H1 (cell line): ENCODE measurements around the gene RASGRF1. TPM values are rescaled to one million over a fixed set of nuclear protein-coding genes. Genes with fewer than 3 reads are reported as not detected.

Source experiments
- CTCF ChIA-PET: fragments of 300-600 bp; sonication (Branson Sonifier 250); formaldehyde crosslinking; loops from one replicate; lab custom pipeline; 2021; ENCODE audit not compliant: partially characterized antibody; lab: Charles Lee
- POLR2A ChIA-PET: fragments of 300-600 bp; sonication (Branson Sonifier 250); formaldehyde crosslinking; loops from one replicate; lab custom pipeline; 2021; ENCODE audit warnings: inconsistent platforms; ENCODE audit not compliant: partially characterized antibody; lab: Charles Lee
- DNase-seq, 2 experiments: peaks; one replicate each; pipeline versions ENCODE4 v3.0.0 to v3.0.0-alpha.2; 2010 to 2022; ENCODE audit warnings: low spot score in 2 of 2, low read depth in 1 of 2, mixed read lengths in 1 of 2
- FAIRE-seq: peaks from 2 replicates; lab custom pipeline; 2011; peaks lifted over from hg19 to GRCh38; lab: Jason Lieb, UNC
- H2AFZ ChIP-seq: 2 replicates; pipeline ENCODE4 v1.8.1; 2012; ENCODE audit warnings: low read length, inconsistent platforms
- H2AK5ac ChIP-seq: 2 replicates; pipeline ENCODE4 v1.6.1; 2013; ENCODE audit warnings: low read depth, low read length
- H2BK120ac ChIP-seq: replicated peaks from 2 replicates; pipeline ENCODE3; 2013; ENCODE audit warnings: low read depth, low read length, inconsistent platforms
- H2BK12ac ChIP-seq: 2 replicates; pipeline ENCODE4 v1.6.1; 2013; ENCODE audit warnings: low read depth, low read length
- H2BK15ac ChIP-seq: 2 replicates; pipeline ENCODE4 v1.6.1; 2013; ENCODE audit warnings: low read length
- H2BK20ac ChIP-seq: 2 replicates; pipeline ENCODE4 v1.6.1; 2013; ENCODE audit warnings: low read length
- H2BK5ac ChIP-seq: 2 replicates; pipeline ENCODE4 v1.6.1; 2013; ENCODE audit warnings: low read depth, low read length
- H3K14ac ChIP-seq: 2 replicates; pipeline ENCODE4 v1.6.1; 2013; ENCODE audit warnings: inconsistent platforms; ENCODE audit not compliant: insufficient read length
- H3K18ac ChIP-seq: 2 replicates; pipeline ENCODE4 v1.6.1; 2013; ENCODE audit warnings: low read length; ENCODE audit errors: extremely low read depth
- H3K23ac ChIP-seq: 2 replicates; pipeline ENCODE4 v1.6.1; 2013; ENCODE audit warnings: inconsistent platforms; ENCODE audit not compliant: insufficient read length
- H3K23me2 ChIP-seq: 2 replicates; pipeline ENCODE4 v1.6.1; 2013; ENCODE audit warnings: low read depth, low read length
- H3K27ac ChIP-seq: 2 replicates; pipeline ENCODE4 v1.6.1; 2011; ENCODE audit warnings: low read depth, low read length, inconsistent platforms
- H3K27me3 ChIP-seq, 4 experiments: replicated peaks in 1 of 4; 1 replicate in 1 of 4; 2 replicates in 3 of 4; pipeline versions ENCODE4 v1.6.1 to v1.8.1; 2011 to 2013; ENCODE audit warnings: low read length in 3 of 4, mild to moderate bottlenecking in 3 of 4, inconsistent platforms in 2 of 4, mixed read lengths in 2 of 4, moderate library complexity in 1 of 4; ENCODE audit not compliant: control insufficient read depth in 3 of 4, insufficient read depth in 3 of 4; ENCODE audit errors: extremely low read depth in 1 of 4
- H3K36me3 ChIP-seq, 4 experiments: 2 replicates each; pipeline versions ENCODE4 v1.6.1 to v1.8.1; 2011 to 2013; ENCODE audit warnings: mild to moderate bottlenecking in 4 of 4, low read length in 3 of 4, moderate library complexity in 2 of 4, control low read depth in 1 of 4, inconsistent platforms in 1 of 4; ENCODE audit not compliant: insufficient read depth in 4 of 4, control insufficient read depth in 2 of 4
- H3K4ac ChIP-seq: replicated peaks from 2 replicates; pipeline ENCODE3; 2013; ENCODE audit warnings: low read length, low read depth, mixed read lengths, inconsistent platforms; ENCODE audit not compliant: insufficient read length
- H3K4me1 ChIP-seq, 4 experiments: replicated peaks in 1 of 4; 1 replicate in 1 of 4; 2 replicates in 3 of 4; pipeline versions ENCODE4 v1.6.1 to v1.8.1; 2011 to 2013; ENCODE audit warnings: low read length in 3 of 4, inconsistent platforms in 2 of 4, mixed read lengths in 1 of 4; ENCODE audit not compliant: insufficient read depth in 4 of 4, control insufficient read depth in 3 of 4
- H3K4me2 ChIP-seq, 2 experiments: 2 replicates each; pipeline versions ENCODE4 v1.6.1 to v1.8.1; 2011 to 2013; ENCODE audit warnings: low read depth in 2 of 2, low read length in 2 of 2, control low read depth in 1 of 2, inconsistent platforms in 1 of 2, mild to moderate bottlenecking in 1 of 2; ENCODE audit not compliant: insufficient read depth in 1 of 2
- H3K4me3 ChIP-seq, 4 experiments: fragments of 200-600, 300-600 bp in 1 of 4; sonication (generic), shearing (Covaris generic), sonication (Bioruptor Twin) in 1 of 4; 2 replicates each; pipeline versions ENCODE4 v1.5.1 to v1.8.1; 2011 to 2016; ENCODE audit warnings: low read length in 4 of 4, low read depth in 3 of 4, control low read depth in 2 of 4, inconsistent platforms in 2 of 4, mild to moderate bottlenecking in 2 of 4, mixed read lengths in 1 of 4, moderate library complexity in 1 of 4; ENCODE audit not compliant: insufficient read depth in 2 of 4; ENCODE audit errors: extremely low read depth in 1 of 4
- H3K56ac ChIP-seq: replicated peaks from 2 replicates; pipeline ENCODE3; 2013; ENCODE audit warnings: low read depth, mild to moderate bottlenecking, mixed read lengths, low read length, inconsistent platforms; ENCODE audit not compliant: insufficient read length
- H3K79me1 ChIP-seq: 2 replicates; pipeline ENCODE4 v1.6.1; 2013; ENCODE audit warnings: low read depth, low read length, control low read depth
- H3K79me2 ChIP-seq, 2 experiments: 2 replicates each; pipeline versions ENCODE4 v1.6.1 to v1.8.1; 2012 to 2013; ENCODE audit warnings: low read length in 2 of 2, mild to moderate bottlenecking in 2 of 2, inconsistent platforms in 1 of 2; ENCODE audit not compliant: insufficient read depth in 2 of 2, control insufficient read depth in 1 of 2
- H3K9ac ChIP-seq, 4 experiments: replicated peaks in 1 of 4; 1 replicate in 1 of 4; 2 replicates in 3 of 4; pipeline versions ENCODE4 v1.6.1 to v1.8.1; 2011 to 2013; ENCODE audit warnings: low read depth in 3 of 4, low read length in 3 of 4, control low read depth in 2 of 4, mild to moderate bottlenecking in 2 of 4, moderate library complexity in 2 of 4, inconsistent platforms in 1 of 4; ENCODE audit errors: extremely low read depth in 1 of 4
- H3K9me3 ChIP-seq, 2 experiments: 2 replicates each; pipeline versions ENCODE4 v1.6.1 to v1.8.1; 2012 to 2013; ENCODE audit warnings: mild to moderate bottlenecking in 2 of 2, moderate library complexity in 2 of 2, control low read depth in 1 of 2, inconsistent platforms in 1 of 2, low read depth in 1 of 2, low read length in 1 of 2, mixed read lengths in 1 of 2; ENCODE audit not compliant: insufficient read depth in 2 of 2
- H4K20me1 ChIP-seq, 2 experiments: replicated peaks in 1 of 2; 2 replicates each; pipeline versions ENCODE3 to v1.8.1; 2011 to 2013; ENCODE audit warnings: inconsistent platforms in 2 of 2, low read length in 2 of 2, mild to moderate bottlenecking in 1 of 2; ENCODE audit not compliant: insufficient read depth in 2 of 2, control insufficient read depth in 1 of 2
- H4K5ac ChIP-seq: 2 replicates; pipeline ENCODE4 v1.6.1; 2013; ENCODE audit warnings: low read length, low read depth, mixed read lengths, inconsistent platforms; ENCODE audit not compliant: insufficient read length
- H4K8ac ChIP-seq: 2 replicates; pipeline ENCODE4 v1.8.0; 2013; ENCODE audit warnings: mild to moderate bottlenecking, moderate library complexity, low read length, inconsistent platforms; ENCODE audit not compliant: insufficient read depth; ENCODE audit errors: extremely low read depth
- H4K91ac ChIP-seq: replicated peaks from 2 replicates; pipeline ENCODE3; 2013; ENCODE audit warnings: low read length, mixed read lengths, inconsistent platforms; ENCODE audit not compliant: insufficient read length
- ATF3 ChIP-seq: IDR thresholded peaks from 2 replicates; pipeline ENCODE4 v1.6.1; 2011; ENCODE audit warnings: low read depth, mild to moderate bottlenecking, low read length; ENCODE audit not compliant: insufficient read depth
- BACH1 ChIP-seq: IDR thresholded peaks from 2 replicates; pipeline ENCODE4 v1.6.1; 2012; ENCODE audit warnings: low read length, improper control_type of control experiment
- CEBPB ChIP-seq: IDR thresholded peaks from 2 replicates; pipeline ENCODE4 v1.6.1; 2012; ENCODE audit warnings: low read depth, low read length
- CHD2 ChIP-seq: IDR thresholded peaks from 2 replicates; pipeline ENCODE4 v1.6.1; 2012; ENCODE audit warnings: low read length, improper control_type of control experiment
- FOSL1 ChIP-seq: IDR thresholded peaks from 2 replicates; pipeline ENCODE4 v1.6.1; 2011; ENCODE audit warnings: mild to moderate bottlenecking, low read depth, low read length, moderate library complexity; ENCODE audit not compliant: insufficient read depth
- KDM1A ChIP-seq: fragments of 200-600, 300-600 bp; sonication (generic); IDR thresholded peaks from 2 replicates; pipeline ENCODE4 v1.7.1; 2016; ENCODE audit warnings: mild to moderate bottlenecking, low read length, borderline replicate concordance
- POLR2AphosphoS5 ChIP-seq: IDR thresholded peaks from 2 replicates; pipeline ENCODE4 v1.6.1; 2011; ENCODE audit warnings: low read depth, low read length
- RNF2 ChIP-seq: fragments of 200-900, 300-1000 bp; sonication (generic); IDR thresholded peaks from 2 replicates; pipeline ENCODE4 v1.7.1; 2016; ENCODE audit warnings: borderline replicate concordance, low read depth, mild to moderate bottlenecking, antibody characterized with exemption, low read length; ENCODE audit not compliant: poor library complexity, severe bottlenecking; ENCODE audit errors: missing control alignments
- TAF7 ChIP-seq: optimal IDR thresholded peaks from 2 replicates; pipeline ENCODE3; 2011; ENCODE audit warnings: low read depth, mild to moderate bottlenecking, inconsistent platforms, low read length, moderate library complexity, borderline replicate concordance
- TBP ChIP-seq: IDR thresholded peaks from 2 replicates; pipeline ENCODE4 v1.6.1; 2011; ENCODE audit warnings: low read depth, low read length, improper control_type of control experiment
- WGBS, 2 experiments: shearing (Covaris generic) in 1 of 2; methylation state at CpG; one replicate each; pipeline versions ENCODE4 v1.1.6 to v1.1.7; 2013 to 2015; ENCODE audit warnings: low lambda C conversion rate in 2 of 2, mixed read lengths in 2 of 2, inconsistent platforms in 1 of 2, low coverage in 1 of 2, missing lambda C conversion rate in 1 of 2; ENCODE audit not compliant: insufficient replicate concordance in 2 of 2, insufficient coverage in 1 of 2, insufficient read length in 1 of 2; ENCODE audit errors: extremely low coverage in 1 of 2, missing lambda C conversion rate in 1 of 2; 5-methylcytosine and 5-hydroxymethylcytosine counted together
- polyA plus RNA-seq, 7 experiments: library from polyadenylated mRNA; depleted of rRNA in 3 of 7; stranded (reverse) in 5 of 7; unstranded in 2 of 7; fragments of >200 nt in 5 of 7; fragments of 200-250 nt in 2 of 7; gene quantifications; 1 replicate in 5 of 7; 2 replicates in 1 of 7; 4 replicates in 1 of 7; pipeline versions ENCODE4 v1.2.1 to v1.2.3, GENCODE V29; 2011 to 2013; ENCODE audit warnings: missing spikeins in 2 of 7, mixed read lengths in 2 of 7
- total RNA-seq: library from RNA; stranded (reverse); fragmentation: NEBNext Ultra II Directional; extraction: Animal tissue kit (Norgen Biotek cat#: 25700); gene quantifications from 2 replicates; pipeline ENCODE4 v1.2.1, GENCODE V29; 2021

The RASGRF1 gene
- total and polyA plus RNA-seq, 2 of the 8 experiments (the other 6 are each of a cell fraction or from before 2014, with no cell fraction given) = 0.42 to 0.67 TPM

- Histone ChIP-seq H3K56ac (no peak overlapping the region), H3K79me1 (no peaks in the 10 kb centered on the region), H3K27ac (no peak overlapping the region), H2AFZ (no peak overlapping the region), H4K91ac (no peak overlapping the region), H4K20me1 (no peaks in the 10 kb centered on the region), H2BK12ac (no peak overlapping the region; the same call in 1 of the 2 replicates), H3K4me3 (no peak overlapping the region), H2BK120ac (no peak overlapping the region), H3K23me2 (no peaks in the 10 kb centered on the region), H3K4ac (no peak overlapping the region), H3K9ac (no peak overlapping the region), H3K79me2 (no peaks in the 10 kb centered on the region), H2BK20ac (no peak overlapping the region), H3K4me2 (no peak overlapping the region), H3K4me1 (no peaks in the 10 kb centered on the region), H3K27me3 (no peaks in the 10 kb centered on the region; a peak in 1 of 7 replicates), H3K23ac (no peak overlapping the region), H4K5ac (no peak overlapping the region), H3K14ac (no peak overlapping the region), H3K36me3 (no peaks in the 10 kb centered on the region), H3K18ac (no peak overlapping the region), H2BK15ac (no peak overlapping the region), H2AK5ac (no peak overlapping the region), H3K9me3 (peaks cover 0 to 3% of the 10 kb centered on the region in 2 experiments; a peak in 1 of 4 replicates), H2BK5ac (no peak overlapping the region), H4K8ac (no peak overlapping the region)
- TF ChIP-seq TAF7 (no peak), TBP (no peak), FOSL1 (no peak), CEBPB (no peak), CHD2 (no peak), BACH1 (no peak), RNF2 (no peak), ATF3 (no peak), KDM1A (no peak), POLR2AphosphoS5 (no peak)
- DNase-seq = no peak
- no peak for FAIRE-seq
- CTCF ChIA-PET = interaction anchor here (0.8 to 3.7 kb wide), 5 partner anchors 20 to 65 kb away, joined by 3 to 16 read pairs (median 3); no protein-coding TSS in a partner anchor
- 88% methylated on average over 6 of the region's 6 CpGs; no CpG with 5 or more reads in 1 of the 2 experiments for WGBS, 2 experiments
- POLR2A ChIA-PET = no interaction called here
Observed at GRCh38 chr15:78960308-78960707, 130.3 kb downstream of the RASGRF1 start.
